IPS-18a (cell line): Measurements from ENCODE around the gene TMX2.
"Not testable (repeated sequence)": the region's sequence is repeated elsewhere in the genome, so short reads cannot be mapped to it uniquely, and the experiment has no call there.

Experiments
- H3K27ac ChIP-seq: one replicate; pipeline ENCODE4 v1.5.1; 2013; ENCODE audit warnings: low read length
- H3K27me3 ChIP-seq: one replicate; pipeline ENCODE4 v1.6.1; 2013; ENCODE audit warnings: mild to moderate bottlenecking, low read length; ENCODE audit not compliant: control insufficient read depth, insufficient read depth
- H3K36me3 ChIP-seq: one replicate; pipeline ENCODE4 v1.6.1; 2013; ENCODE audit warnings: low read depth, low read length; ENCODE audit not compliant: control insufficient read depth
- H3K4me1 ChIP-seq: one replicate; pipeline ENCODE4 v1.6.1; 2013; ENCODE audit warnings: low read depth, low read length; ENCODE audit not compliant: control insufficient read depth
- H3K4me3 ChIP-seq: one replicate; pipeline ENCODE4 v1.5.1; 2013; ENCODE audit warnings: low read length
- H3K9ac ChIP-seq: one replicate; pipeline ENCODE4 v1.6.1; 2013; ENCODE audit warnings: mild to moderate bottlenecking, low read length, moderate library complexity
- H3K9me3 ChIP-seq: one replicate; pipeline ENCODE4 v1.6.1; 2013; ENCODE audit warnings: low read depth, low read length; ENCODE audit not compliant: control insufficient read depth

Gene TMX2

DNA sequence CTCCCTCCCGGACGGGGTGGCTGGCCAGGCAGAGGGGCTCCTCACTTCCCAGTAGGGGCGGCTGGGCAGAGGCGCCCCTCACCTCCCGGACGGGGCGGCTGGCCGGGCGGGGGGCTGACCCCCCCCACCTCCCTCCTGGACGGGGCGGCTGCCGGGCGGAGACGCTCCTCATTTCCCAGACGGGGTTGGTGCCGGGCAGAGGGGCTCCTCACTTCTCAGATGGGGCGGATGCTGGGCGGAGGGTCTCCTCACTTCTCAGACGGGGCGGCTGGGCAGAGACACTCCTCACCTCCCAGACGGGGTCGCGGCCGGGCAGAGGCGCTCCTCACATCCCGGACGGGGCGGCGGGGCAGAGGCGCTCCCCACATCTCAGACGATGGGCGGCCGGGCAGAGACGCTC lies 4.3 kb downstream of the TMX2 start:
- H3K27ac ChIP-seq, H3K4me3 ChIP-seq, H3K9me3 ChIP-seq: not testable (repeated sequence)

DNA sequence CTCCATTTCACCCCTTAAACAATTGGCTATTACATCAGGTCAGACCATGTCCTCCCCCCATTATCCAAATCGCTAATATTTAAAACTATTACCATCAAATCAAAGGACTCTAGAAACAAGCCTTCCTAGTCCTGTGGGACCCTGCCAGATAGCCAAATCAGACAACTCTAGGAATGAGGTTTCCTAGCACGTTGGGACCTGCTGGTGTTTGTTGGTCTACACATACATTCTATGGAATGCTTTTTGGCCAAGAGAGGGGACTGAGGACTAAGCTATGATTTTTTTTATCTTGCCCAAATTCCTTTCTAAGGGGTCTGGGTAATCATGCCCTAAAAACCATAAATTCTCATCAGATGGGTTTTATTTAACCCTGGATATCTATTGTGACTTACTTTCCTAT lies 14.8 kb downstream of the TMX2 start:
- Histone ChIP-seq H3K4me1 (peaks cover 11% of the 10 kb centered on the region), H3K27me3 (no peaks in the 10 kb centered on the region), H3K9me3 (no peaks in the 10 kb centered on the region), H3K27ac (no peak overlapping the region), H3K4me3 (no peak overlapping the region), H3K36me3 (no peaks in the 10 kb centered on the region), H3K9ac (no peak overlapping the region)

More for the DNA sequence above, 4.3 kb downstream of the TMX2 start:
- H3K9ac ChIP-seq, H3K27me3 ChIP-seq, H3K4me1 ChIP-seq: not testable (repeated sequence)
- peaks cover 12% of the 10 kb centered on the region for H3K36me3 ChIP-seq

DNA sequence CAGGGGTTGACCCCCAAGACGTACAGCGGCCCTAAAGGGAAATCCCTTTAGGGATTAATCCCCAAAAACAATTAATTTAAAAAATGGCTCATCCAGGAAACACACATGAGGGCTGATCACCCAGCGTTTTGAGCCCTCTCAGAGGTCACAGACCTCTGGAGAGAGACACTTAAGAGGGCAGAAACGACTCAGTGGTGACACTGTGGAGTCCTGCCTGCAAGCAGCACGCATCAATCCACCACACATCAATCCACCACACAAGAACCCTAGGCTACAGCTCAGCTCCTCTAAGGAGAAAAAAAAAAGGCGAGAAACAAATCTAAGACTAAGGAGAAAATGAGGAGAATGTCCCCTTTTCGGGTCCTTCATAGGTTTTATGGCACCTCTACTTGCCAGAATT lies 16.4 kb downstream of the TMX2 start:
- no peak overlapping the region for H3K27ac ChIP-seq
- no peaks in the 10 kb centered on the region for H3K27me3 ChIP-seq
- peak overlapping the region; percentile 3 for H3K4me3 ChIP-seq
- H3K9me3 ChIP-seq = no peaks in the 10 kb centered on the region
- peaks cover 11% of the 10 kb centered on the region for H3K4me1 ChIP-seq
- no peaks in the 10 kb centered on the region for H3K36me3 ChIP-seq
- H3K9ac ChIP-seq = peak overlapping the region; percentile 12

DNA sequence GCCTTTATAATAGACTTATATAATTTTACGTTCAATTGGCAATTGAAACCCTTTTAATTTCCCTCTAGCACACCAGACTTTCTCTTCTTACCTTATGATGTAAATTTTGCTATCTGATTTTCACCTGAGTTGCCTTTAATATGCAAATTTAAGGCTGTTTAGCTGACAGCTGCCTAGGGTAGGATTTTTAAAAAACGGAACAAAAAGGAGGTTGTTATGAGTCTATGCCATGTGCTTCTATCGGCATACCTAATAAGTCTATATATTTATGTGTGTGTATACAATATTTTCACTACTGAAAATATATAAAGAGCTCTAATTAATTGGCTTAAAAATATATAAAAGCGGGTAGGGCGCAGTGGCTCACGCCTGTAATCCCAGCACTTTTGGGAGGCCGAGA lies 17.1 kb downstream of the TMX2 start:
- peak overlapping the region; percentile 3 for H3K4me3 ChIP-seq
- H3K9me3 ChIP-seq = no peaks in the 10 kb centered on the region
- H3K36me3 ChIP-seq = no peaks in the 10 kb centered on the region
- no peak overlapping the region for H3K27ac ChIP-seq
- H3K9ac ChIP-seq = no peak overlapping the region
- H3K27me3 ChIP-seq = no peaks in the 10 kb centered on the region
- peaks cover 11% of the 10 kb centered on the region for H3K4me1 ChIP-seq

DNA sequence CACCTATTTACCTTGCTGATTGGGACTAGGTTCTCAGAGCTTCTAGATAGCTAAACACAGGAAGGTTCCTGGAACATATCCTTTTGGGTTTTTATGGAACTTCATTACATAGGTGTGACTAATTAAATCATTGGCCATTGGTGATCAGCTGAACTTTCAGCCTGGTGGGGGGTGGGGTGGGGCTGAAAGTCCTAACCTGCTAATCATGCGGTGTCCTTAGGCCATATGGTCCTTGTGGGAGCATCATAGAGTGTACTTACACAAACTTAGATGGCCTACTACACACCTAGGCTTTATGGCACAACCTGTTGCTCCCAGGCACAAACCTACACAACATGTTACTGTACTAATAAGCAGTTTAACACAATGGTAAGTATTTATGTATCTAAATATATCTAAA lies 20.3 kb downstream of the TMX2 start:
- peaks cover 19% of the 10 kb centered on the region for H3K4me1 ChIP-seq
- no peak overlapping the region for H3K27ac ChIP-seq
- H3K4me3 ChIP-seq = no peak overlapping the region
- peaks cover 4% of the 10 kb centered on the region for H3K36me3 ChIP-seq
- H3K9me3 ChIP-seq = no peaks in the 10 kb centered on the region
- no peak overlapping the region for H3K9ac ChIP-seq
- no peaks in the 10 kb centered on the region for H3K27me3 ChIP-seq

DNA sequence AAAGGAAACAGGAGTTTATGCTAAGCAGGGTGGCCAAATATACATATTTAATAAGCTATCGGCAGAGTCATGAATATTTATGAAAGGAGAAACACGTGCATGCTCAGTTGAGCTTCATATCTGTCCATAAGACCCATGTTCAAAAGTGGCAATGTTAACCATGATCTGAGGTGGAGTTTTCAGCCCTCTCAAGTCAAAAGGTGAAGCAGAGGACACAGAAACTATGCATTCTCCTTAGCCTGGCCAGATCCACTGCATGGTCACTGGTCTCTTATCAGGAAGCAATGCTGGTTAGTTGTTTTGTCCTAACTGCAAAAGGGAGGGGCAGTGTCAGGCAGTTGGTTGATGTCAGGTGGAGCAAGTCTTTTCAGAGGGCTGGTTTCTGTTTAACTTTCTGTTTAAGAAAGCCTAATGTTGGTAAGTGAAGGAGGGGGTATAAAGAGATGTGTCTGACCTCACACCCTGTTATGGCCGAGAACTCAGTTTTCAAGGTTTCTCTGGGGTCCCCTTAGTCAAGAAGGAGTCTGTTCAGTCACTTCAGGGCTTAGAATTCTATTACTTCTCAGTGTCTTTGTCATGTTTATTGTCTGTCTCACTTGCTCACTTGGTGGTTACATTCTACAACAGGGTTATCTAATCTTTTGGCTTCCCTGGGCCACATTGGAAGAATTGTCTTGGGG lies 23.4 kb downstream of the TMX2 start:
- H3K36me3 ChIP-seq = peaks cover 23% of the 10 kb centered on the region
- H3K4me1 ChIP-seq = peaks cover 8% of the 10 kb centered on the region
- H3K4me3 ChIP-seq = no peak overlapping the region
- H3K27ac ChIP-seq = no peak overlapping the region
- no peak overlapping the region for H3K9ac ChIP-seq
- no peaks in the 10 kb centered on the region for H3K9me3 ChIP-seq
- no peaks in the 10 kb centered on the region for H3K27me3 ChIP-seq

DNA sequence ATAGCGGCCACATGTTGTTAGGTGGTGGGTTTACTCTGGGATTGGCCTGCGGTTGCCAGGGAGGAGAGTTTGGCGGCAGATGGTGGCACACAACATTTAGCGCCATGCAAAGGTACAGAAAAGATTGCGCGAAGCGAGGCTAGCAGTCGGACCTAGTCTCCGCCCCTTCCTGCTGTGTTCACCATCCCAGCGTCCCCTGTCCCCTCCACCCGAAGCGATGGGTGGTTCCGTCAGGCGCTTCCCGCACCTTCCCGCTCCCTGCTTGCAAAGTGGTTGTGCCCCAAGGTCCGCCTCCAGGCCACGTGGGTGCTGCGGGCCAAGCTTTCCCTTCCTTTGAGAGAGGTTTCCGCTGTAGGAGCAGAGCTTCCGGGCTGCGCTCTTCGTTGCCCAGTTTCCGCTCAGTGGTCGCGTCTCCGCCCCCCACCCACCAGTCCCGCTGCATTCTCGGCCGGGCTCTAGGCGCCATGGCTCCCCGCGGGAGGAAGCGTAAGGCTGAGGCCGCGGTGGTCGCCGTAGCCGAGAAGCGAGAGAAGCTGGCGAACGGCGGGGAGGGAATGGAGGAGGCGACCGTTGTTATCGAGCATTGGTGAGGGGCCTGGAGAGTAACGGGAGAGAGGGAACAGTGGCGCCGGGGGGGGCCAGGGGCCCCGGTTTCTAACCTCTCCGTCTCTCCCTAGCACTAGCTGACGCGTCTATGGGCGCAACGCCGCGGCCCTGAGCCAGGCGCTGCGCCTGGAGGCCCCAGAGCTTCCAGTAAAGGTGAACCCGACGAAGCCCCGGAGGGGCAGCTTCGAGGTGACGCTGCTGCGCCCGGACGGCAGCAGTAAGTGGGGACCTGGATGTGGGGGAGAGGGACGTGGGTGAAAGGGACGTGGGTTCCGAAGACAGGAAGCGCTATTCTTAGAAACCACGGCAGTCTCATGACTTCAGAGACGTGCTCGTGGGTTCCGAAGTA lies 29.0 kb downstream of the TMX2 start, which contains the start of gene SELENOH:
Gene SELENOH, plus strand, starts transcription at position 360 of the 955 bp plus-strand sequence. Its CDS starts 105 bp downstream, at position 465.
- Histone ChIP-seq H3K27me3 (no peaks in the 10 kb centered on the region), H3K4me1 (peaks cover 8% of the 10 kb centered on the region), H3K4me3 (peak within 1 kb of the TSS; percentile 91), H3K9me3 (no peaks in the 10 kb centered on the region), H3K9ac (peak within 1 kb of the TSS; percentile 95), H3K36me3 (peaks cover 49% of the 10 kb centered on the region), H3K27ac (peak within 1 kb of the TSS; percentile 72)

DNA sequence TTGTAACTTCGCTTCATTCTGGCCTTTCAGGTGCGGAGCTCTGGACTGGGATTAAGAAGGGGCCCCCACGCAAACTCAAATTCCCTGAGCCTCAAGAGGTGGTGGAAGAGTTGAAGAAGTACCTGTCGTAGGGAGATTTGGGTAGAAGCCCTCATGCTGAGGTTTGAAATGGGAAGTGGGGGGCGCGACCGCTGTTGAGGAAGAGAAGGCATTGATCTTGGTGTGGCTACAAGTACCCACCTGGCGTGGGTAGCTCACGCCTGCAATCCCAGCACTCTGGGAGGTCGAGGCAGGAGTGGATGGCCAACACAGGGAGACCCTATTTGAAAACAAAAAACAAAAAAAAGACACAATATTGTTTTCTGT lies 29.7 kb downstream of the TMX2 start:
- H3K4me3 ChIP-seq = peak overlapping the region; percentile 91

DNA sequence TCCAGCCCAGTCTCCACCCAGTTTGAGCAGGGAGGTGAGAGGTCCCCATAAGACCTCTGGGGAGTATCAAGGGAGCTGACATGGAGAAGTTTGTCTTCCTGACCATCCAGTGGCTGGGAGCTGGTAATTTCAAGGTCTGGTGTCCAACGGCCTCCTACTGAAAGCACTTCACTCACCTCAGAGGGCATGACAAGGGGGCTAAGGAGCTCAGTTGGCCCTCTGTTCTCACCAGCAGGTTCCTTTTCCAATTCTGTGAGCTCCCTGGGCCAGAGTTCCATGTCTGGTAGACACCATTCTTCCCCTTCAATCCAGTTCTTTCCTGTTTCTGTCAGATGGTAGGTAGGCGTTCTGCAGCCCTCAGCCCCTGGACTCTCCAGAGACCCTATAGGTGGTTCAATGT lies 32.0 kb downstream of the TMX2 start:
- Histone ChIP-seq H3K27ac (no peak overlapping the region), H3K36me3 (peaks cover 29% of the 10 kb centered on the region), H3K4me1 (peaks cover 8% of the 10 kb centered on the region), H3K9me3 (no peaks in the 10 kb centered on the region), H3K9ac (no peak overlapping the region), H3K27me3 (no peaks in the 10 kb centered on the region), H3K4me3 (no peak overlapping the region)

More for the DNA sequence above, 29.7 kb downstream of the TMX2 start:
- Histone ChIP-seq H3K36me3 (peaks cover 49% of the 10 kb centered on the region), H3K27ac (peak overlapping the region; percentile 72), H3K4me1 (peaks cover 8% of the 10 kb centered on the region), H3K27me3 (no peaks in the 10 kb centered on the region), H3K9me3 (no peaks in the 10 kb centered on the region), H3K9ac (peak overlapping the region; percentile 95)

DNA sequence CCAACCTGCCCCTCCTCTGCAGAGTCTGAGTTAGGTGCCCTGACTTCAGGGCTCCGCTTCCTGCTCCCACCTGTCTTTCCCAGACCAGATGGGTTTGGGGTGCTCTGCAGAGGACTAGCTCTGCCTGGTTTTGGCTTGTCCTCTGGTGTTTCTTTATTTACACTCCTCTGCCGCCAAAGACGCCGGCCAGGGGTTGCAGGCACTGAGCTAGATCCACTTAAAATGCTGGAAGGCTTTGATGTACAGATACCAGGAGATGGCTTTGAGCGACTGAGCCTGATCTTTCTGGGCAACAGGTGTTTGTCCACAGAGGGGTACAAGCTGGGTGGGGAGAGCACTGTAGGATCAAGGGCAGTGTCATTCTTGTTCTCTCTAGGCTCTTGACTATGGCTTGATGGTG lies 32.8 kb downstream of the TMX2 start:
- Histone ChIP-seq H3K27ac (no peak overlapping the region), H3K9ac (no peak overlapping the region), H3K4me1 (peaks cover 8% of the 10 kb centered on the region), H3K9me3 (no peaks in the 10 kb centered on the region), H3K36me3 (peaks cover 26% of the 10 kb centered on the region), H3K4me3 (no peak overlapping the region), H3K27me3 (no peaks in the 10 kb centered on the region)

DNA sequence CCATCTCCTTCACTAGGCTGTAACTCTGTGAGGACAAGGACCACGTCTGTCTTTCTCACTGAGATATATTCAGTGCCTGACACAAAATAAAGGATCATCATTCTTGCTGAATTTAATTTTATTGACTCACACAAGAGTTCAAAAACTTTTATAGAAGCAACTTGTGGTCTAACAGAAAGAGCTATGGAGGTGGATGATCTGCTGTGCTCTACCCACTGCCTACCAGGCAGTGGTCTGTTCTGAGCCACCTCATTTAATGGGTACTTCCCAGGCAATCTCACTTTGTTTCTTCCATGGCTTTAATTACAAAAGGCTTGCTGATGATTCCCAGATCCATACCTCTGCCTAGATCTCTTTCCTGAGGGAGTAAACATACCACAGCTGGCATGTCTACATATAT lies 34.5 kb downstream of the TMX2 start:
- Histone ChIP-seq H3K27ac (no peak overlapping the region), H3K9me3 (no peaks in the 10 kb centered on the region), H3K4me3 (no peak overlapping the region), H3K9ac (no peak overlapping the region), H3K27me3 (no peaks in the 10 kb centered on the region), H3K4me1 (peaks cover 8% of the 10 kb centered on the region), H3K36me3 (peaks cover 26% of the 10 kb centered on the region)
